Measurements from ENCODE around the gene SERPINF2.
"Not testable (repeated sequence)": the region's sequence is repeated elsewhere in the genome, so short reads cannot be mapped to it uniquely, and the experiment has no call there.

The SERPINF2 gene

GRCh38 chr17:1789936-1790335, 47.3 kb downstream of the SERPINF2 start:
- DNase-seq (ENCODE audit: low spot score) = no peak

- no peak for DNase-seq (ENCODE audit: low spot score)
Observed at GRCh38 chr17:1792495-1793446, 50.1 kb downstream of the SERPINF2 start.

DNA sequence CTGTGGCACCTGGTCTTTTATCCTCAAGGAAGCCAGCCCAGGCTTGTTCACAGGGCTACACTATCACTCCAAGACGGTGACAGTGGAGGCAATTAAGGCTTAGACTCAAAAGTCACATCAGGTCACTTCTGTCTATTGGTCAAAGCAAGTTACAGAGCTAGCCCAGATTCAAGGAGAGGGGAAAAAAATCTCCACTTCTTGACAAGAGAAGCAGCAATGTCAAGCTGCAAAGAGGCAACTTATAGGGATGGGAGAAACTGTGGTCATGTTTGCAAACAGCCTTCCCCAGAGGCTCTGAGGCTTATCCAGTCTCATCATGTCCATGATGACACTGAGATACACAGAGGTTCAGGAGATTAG, 50.8 kb downstream of the SERPINF2 start:
- DNase-seq (ENCODE audit: low spot score) = no peak

DNA sequence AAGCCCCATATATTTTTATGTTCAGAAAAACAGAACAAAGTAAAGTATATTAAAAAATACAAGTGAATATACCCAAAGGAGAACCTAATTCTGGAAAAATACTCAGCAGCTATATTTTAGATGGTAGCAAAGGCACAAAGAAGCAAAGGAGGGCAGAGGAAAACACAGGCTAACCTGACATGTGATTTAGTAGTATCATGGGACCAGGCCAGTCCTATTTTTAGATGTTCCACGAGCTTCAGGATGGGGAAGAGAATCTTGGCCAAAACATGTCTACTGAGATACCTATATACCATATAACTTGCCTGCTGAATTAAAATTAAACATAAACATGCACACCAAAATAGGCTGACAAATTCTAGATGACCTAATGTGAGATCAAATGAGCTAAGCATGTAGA, 54.1 kb downstream of the SERPINF2 start:
- no peak for DNase-seq (ENCODE audit: low spot score)

DNA sequence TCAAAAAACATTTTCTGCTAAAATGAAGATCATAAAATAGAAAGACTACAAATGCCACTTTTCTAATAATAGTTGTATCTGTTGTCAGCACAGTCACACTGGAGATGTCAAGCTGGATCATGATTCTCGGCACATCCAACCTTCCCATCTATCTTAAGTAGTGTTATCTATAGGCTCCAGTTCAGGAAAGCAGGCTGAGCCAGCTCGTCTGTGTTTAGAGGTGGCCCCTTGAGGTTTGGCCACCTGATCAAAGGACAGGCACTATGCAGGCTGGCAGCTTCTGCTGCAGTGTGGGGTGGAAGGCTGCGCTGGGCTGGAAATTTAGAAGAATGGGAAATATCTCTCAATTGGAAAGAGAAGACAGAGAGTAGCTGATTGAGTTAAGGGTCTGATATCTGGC, 54.7 kb downstream of the SERPINF2 start:
- no peak for DNase-seq (ENCODE audit: low spot score)

DNA sequence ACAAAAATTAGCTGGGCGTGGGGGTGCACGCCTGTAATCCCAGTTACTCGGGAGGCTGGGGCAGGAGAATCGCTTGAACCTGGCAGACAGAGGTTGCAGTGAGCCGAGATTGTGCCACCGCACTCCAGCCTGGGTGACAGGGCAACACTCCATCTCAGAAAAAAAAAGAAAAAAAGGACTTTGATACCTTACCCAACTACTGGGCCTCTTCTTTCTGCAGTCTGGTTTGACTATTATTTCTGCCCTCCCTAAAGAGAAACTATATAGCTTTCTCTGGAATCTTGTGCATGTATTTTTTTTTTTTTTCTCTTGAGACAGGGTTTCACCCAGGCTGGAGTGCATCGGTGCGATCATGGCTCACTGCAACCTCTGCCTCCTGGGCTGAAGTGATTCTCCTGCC, 55.2 kb downstream of the SERPINF2 start:
- DNase-seq (ENCODE audit: low spot score) = not testable (repeated sequence)

GRCh38 chr17:1800240-1800639, 57.6 kb downstream of the SERPINF2 start:
- DNase-seq (ENCODE audit: low spot score) = no peak

- DNase-seq (ENCODE audit: low spot score) = no peak
Observed at GRCh38 chr17:1800712-1801111, 58.0 kb downstream of the SERPINF2 start.

DNA sequence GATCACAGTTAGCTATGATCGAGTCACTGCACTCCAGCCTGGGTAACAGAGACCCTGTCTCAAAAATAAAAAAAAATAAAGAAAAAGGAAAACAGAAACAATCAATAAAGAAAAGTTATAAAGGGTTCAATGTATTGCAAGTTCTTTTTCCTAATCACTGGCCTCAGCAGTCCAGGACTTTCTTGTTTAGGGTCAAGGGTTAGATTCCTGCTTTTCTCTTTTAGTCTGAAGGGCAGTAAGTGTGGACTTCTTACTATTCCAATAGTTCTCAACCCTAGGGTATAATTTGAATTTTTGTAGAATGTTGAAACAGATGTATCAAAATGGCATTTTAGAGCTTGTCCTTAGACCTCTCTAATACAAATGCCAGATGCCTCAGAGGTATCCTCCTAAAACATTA, 59.8 kb downstream of the SERPINF2 start:
- DNase-seq (ENCODE audit: low spot score) = no peak

DNA sequence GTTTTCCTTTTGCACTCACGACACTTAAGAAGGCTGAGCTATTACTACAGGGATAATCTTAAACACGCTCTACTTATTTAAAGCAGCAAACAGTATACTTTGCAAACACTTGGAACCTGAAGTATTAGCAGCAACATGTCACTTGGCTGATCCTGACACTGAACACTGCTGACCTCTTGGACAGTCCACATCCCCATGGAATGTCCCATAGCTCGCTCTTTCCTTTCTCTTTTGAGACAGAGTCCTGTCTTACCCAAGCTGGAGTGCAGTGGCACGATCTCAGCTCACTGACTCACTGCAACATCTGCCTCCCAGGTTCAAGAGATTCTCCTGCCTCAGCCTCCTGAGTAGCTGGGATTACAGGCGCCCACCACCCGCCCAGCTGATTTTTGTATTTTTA, 60.6 kb downstream of the SERPINF2 start:
- DNase-seq (ENCODE audit: low spot score) = no peak

Measured in LoVo (cell line).